Activated gamma-delta T cell treated with Interleukin-2 at 50 U/mL for 16 hours (primary cell): ENCODE results near the gene SIAE.

Source experiments
- DNase-seq: peaks from one replicate; pipeline ENCODE4 v3.0.0-alpha.2; 2020

The SIAE gene

DNA sequence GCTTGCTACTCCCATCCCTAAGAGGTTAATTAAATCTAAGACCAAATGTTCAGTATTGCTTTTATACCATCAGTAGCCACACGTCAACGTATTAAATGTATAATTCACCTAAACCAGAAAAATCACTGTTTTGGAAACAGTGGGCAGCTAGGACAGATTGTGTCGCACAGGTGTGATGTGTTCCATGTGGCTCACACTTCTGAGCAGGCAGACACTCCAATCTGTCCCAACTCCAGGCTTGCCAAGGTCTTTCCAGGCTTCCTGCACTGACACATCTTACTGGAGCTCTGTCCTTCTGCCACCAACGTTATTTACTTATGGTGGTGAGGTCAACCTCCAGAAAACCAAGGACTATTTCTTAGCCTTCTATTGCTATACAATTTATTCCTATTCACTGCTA, 11.4 kb downstream of the SIAE start:
- no peak for DNase-seq

DNA sequence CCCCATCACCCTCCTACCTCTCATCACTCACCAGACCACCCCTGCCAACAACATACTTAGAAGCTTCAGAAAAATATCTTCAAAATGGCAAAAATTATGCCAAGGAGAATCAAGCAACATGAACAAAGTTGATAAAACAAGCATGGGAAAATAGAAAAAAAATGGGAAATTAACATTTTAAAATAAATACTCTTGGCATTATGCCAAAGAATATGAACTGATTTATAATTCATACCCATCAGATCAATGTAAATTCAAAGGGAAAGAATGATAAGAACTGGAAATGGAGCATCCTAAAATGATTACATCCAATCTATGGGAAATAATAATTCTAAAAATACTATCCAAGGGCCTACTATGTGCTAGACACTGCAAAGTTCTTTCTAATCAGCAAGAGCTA, 12.0 kb downstream of the SIAE start:
- no peak for DNase-seq

DNA sequence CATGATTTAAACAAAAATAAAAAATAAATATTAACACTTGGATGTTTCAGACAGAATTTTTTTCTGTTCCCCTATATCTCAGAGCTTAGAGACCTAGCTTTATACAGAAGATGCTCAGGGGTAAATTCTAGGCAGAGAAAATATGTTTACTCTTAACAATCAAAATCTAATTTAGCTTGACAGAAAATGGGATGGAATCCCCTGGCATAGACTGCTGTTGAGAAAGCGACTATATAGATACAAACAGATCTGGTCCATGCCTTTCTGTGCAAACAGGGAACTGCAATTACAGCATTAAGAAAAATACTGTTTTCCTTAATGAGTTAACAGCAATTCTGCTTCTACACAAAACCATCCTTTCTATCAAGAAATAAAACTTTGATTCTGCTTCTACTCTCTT, 14.6 kb downstream of the SIAE start:
- DNase-seq: no peak

DNA sequence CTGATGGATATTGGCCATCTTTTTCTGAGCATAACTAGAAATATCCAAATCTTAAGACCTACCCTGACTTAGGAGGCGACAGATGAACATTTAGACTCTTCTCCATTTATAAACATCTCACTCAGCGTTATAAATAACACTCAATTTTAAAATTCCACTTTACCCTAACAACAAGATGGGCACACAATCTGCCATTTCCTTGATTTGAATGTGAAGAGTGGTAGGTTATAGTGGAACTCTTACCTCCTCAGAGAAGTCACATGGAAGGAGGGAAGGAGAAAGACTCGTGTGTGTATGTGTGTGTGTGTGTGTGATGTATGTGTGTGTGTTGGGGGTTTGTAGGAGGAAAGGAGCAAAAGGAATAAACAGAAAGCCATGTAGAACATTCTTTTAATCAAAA, 15.0 kb downstream of the SIAE start:
- DNase-seq: no peak

DNA sequence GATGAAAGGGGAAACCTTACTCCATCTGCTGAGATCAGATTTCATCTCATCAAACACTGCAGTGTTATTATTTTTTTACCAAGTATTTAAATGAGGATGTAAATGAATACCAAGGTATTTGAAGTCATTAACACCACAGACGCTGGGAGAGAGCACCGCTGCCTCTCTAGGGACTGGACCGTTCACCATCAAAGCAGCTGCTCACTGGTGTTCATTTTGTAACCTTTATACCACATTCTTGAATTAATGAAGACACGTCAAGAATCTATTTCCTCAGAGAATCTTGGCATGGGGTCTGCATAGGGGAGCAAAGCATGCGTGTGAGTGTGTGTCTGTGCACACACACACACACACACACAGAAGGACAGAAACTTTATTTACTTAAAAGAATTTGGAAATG, 15.6 kb downstream of the SIAE start:
- DNase-seq: no peak

DNA sequence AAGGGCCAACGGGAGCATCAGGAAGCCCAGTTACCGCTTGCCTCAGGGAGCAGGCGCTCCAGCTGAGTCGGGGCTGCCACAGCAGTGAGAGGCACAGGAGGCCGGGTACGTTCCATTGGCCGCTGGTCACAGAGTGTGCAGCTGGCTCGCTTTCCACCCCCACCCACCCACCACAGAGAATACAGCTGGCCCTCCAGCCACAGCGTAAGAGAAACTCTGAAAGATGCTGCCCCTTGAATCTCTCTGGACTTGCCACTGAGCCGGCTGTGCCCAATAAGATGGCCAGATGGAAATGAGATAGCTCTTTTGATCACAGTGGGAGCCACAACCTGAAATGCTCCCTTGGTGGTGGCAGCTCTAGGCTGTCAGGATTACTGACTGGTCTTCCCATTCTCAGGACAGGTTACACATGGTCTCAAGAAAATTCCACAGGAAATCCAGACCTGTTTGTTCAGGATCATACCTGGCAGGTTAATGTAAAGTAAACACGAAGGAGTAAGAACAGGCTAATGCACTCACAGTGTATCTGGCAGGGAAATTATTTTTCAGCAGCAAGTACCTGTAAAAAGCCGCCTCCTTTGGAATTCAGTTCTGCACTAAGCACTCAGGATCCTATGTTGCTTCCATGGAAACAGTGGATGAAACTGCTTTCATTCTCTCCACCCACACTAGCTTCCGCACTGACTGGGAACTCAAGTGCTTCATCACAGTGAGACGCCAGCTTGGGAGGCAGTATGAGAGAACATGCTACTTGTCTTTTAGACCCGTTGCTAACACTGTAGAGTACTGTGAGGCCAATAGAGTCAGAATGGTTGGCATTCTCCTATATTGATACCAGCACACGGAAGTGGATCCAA, 16.5 kb downstream of the SIAE start:
- no peak for DNase-seq

DNA sequence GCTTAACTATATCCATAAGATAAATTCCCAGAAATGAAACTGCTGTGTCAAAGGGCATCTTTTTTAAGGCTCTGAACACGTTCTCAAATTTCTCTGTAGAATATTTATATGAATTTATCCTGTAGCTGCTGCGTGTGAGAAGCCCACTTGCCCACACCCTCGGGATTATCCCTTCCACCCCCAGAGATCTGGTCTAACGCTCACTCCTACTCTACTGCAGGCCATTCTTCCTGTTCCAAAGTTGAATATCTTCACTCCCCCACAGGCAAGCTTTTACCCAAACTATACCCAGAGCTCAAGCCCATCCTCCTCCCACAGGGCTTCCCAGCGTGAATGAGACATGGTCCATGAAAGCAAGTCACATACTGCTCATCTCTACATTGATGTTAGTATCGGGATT, 24.9 kb downstream of the SIAE start:
- DNase-seq: no peak

DNA sequence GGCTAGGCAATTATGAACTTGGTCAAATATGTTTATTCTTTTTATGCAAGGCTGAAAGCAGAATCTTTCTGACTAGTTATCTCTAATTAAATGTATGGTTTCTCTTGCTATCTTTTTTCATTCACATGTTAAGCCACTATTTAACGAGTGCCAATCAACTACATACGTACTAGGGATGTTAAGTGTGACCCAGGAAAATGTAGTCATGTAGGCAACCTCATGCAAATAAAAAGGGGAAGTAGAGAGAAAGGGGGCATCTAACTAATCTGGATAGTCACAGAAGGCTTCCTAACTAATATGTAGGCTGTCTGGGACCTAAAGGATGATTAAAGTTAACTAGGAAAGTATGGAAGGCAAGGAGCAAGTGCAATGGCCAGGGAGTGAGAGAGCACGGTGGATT, 27.4 kb downstream of the SIAE start:
- DNase-seq: no peak

DNA sequence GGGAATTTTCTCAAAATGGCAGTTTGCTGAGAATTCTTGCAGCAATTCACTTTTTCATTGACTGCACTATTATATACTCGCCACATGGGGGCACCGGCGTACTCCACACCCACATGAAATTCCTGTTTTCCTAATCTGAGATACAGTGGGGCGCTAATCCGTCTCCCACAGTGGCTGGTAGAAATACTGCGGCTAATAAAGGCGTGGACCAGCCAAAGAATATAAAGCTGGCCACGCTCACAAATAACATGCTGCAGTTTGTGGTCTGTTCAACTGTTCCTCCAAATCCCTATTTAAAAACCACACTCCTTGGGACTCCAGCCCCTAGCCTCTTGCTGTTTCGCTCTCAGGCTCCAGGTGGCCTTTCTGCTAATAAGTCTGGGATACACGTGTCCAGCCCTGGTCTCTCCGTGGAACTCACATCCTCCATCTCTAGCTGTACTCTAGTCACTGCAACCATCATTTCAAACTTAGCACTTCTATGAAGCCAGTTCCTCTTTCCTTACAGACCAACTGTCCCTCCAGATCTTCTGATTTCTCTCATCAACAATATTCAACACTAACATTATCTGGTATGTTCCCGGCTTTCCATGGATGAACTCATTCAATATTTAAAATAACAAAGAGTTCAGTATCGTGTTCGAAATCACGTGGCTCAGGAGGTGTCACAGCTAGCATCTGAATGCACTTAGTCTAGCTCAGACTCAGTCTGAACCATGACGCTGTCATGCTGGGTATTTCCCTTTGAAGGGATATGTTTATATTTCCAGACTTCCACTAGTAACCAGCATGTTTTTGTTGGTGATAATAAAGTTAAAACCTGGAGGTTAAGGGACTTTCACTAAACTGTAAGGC, 28.9 kb downstream of the SIAE start:
- no peak for DNase-seq

DNA sequence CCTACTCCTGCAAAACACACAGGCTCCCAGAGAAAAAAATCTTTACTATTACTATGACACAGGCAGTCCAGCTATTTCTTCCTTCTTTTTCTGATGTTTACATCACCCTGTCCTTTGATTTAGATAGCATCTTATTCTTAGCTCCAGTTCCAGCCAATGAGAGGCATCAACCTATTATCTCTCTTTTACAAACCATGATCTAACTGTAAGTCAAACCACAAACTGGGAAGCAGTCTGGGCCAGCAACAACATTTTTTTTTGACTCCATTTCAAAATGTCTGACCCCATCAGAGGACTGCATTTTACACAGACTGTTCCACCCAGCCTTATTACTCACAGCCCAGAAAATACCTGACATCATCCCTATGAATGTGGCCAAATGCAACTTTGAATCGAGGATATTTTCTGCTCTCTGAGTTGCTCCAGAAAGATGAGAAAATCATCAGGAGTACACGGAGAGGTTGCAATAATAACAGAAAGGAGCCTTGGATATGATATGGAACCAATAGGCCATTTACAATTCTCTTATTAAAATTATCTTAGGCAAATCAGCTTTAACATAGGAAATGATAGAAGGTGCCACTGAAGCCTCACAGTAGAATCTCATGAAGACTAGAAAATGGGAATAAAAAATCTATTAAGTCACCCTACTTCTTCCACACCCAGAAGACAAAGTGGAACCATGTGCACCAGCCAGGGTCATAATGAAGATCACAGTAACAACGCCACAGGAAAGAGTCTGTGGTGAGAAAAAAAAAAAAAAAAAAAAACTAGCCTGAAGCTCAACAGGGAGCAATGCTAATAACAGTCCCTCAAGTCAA, 29.7 kb downstream of the SIAE start:
- no peak for DNase-seq

DNA sequence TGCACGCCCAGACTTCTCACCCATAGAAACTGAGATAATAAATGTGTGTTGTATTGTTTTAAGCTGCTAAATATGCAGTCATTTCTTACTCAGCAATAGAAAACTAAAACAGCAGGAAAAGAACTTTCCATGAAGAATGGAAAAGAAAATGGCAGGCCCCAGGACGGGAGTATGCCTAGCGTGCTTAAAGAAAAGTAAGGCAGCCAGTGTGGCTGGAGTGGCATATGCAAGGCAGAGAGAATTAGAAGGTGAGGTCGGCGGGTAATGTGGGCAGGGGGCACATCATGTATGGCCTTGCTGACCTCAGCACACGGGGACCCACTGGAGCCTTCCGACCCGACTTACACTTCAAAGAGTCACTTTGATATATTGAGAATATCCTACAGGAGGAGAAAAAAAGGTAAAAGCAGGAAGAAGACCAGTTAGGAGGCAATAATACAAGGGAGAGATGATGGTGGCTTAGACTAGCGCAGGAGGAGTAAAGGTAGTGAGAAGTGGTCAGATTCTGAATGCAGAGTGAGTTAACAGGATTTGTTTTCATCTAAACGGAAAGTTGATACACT, 30.4 kb downstream of the SIAE start:
- no peak for DNase-seq

DNA sequence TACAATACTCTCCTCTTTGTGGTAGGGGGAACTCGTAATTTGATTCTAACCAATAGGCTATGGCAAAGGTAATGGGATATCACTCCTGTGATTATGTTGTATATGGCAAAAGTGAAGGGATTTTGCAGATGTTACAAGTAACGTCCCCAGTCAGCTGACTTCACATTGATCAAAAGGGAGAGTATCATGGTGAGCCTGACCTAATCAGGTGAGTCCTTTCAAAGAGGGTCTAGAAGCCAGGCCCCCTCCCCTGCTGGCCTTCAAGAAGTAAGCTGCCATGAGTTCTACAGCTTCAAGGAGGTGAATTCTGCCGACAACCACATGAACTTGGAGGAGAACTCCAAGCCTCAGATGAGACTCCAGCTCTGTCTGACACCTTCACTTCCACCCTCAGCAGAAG, 30.9 kb downstream of the SIAE start:
- DNase-seq: no peak

DNA sequence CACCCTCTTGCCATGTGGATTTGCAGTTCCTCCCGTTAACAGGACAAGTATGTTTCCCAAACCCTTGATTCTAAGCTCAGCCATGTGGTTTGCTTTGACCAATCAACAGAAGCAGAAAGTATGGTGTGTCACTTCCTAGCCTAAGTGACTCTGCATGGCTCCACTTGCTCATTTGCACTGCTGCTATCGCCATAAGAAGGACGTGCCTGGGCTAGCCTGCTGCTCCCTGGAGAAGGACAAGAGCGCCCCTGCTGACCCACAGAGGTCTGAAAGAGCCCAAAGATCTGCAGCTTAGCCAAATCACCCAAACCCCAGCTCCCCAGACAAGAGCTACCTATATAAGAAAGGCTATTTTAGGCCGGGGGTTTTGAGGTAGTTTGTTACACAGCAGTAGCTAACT, 32.9 kb downstream of the SIAE start:
- no peak for DNase-seq

DNA sequence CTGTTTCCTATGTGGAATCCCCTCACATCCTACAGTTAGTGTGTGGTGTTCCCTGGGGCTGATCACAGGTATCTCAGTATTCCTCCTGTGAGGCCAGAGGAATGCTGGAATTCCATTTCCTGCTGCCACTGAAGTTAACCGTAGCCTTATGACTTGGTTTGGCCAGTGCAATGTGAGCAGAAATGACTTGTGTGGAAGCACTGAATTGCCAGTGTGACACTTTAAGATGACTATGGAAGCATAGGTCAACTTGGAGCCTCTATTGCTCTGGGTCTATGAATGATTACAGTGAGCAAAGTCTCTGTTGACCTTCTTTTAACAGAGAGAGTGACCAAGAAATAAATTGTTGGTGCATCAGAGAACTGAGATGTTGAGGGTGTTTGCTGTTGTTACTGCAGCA, 34.4 kb downstream of the SIAE start:
- DNase-seq: no peak

DNA sequence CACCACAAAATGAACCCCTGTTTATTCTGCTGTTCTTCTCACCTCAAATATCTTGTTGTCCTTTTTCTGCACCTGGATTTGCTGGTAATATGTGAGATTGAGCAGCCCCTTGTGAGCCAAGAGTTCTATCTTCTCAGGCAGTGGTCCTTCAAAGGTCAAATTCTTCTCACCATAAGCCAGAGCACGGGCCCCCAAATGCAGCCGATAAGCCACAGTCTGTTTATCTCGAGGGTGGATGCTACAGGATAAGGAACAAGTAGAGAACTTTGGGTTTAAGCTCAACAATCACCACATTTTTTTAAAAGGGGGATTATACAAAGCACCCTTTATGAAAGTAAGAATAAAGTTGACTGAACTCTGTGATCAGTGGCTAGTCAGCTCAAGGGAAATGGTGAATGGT, 35.0 kb downstream of the SIAE start:
- no peak for DNase-seq

DNA sequence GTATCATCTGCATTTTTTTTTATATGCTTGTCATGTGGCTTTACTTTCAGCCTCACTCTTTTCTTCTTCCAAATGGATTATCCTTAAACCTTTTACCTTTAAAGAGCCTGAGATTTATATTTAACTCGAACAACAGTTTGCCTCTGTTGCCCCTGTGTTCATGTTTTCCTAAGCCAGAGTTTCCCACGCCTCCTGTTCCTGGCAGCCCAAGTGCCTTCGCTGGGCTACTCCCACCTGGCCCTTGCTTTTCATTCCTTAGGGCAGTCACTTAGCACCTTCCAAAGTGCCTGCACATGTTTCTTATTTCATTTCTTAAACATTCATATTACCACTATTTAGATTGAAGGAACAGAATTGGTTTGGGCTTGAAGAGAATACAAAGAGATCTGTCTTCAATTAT, 37.6 kb downstream of the SIAE start:
- DNase-seq: no peak

DNA sequence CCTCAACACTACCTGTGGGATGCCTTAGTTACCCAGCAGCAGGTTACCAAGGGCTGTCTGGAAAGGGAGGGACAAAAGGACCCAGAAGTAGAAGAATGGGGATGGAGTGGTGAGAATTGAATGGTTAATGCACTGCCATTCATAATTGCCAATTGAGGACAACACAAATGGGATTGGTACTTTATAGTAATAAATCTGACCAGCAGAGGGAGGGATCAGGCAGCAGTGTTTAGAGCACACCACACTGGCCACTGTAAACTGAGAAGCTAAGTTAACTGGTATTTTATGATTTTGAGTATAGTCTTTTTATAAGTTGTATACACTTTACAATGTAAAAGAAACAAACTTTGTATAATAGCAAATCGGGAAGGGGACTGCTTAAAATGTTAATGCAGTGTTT, 40.2 kb downstream of the SIAE start:
- no peak for DNase-seq

DNA sequence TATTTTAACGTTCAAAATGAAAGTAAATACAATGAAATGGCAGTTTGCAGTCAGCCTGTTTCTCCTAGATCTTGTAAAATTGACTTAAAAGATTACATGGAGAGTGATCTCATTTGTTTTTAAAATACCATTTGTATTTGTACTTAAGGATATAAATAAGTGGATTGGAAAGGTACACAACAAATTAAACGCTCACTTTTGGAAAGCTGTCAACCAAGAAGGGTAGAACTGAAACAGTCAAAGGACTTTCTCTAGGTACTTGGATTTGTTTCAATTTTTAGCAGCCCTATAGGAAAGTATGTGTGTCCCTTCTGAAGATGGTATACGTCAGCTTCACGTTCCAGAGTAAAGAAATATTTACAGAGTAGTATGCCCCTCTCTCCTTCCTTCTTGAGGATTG, 43.6 kb downstream of the SIAE start:
- DNase-seq: no peak

DNA sequence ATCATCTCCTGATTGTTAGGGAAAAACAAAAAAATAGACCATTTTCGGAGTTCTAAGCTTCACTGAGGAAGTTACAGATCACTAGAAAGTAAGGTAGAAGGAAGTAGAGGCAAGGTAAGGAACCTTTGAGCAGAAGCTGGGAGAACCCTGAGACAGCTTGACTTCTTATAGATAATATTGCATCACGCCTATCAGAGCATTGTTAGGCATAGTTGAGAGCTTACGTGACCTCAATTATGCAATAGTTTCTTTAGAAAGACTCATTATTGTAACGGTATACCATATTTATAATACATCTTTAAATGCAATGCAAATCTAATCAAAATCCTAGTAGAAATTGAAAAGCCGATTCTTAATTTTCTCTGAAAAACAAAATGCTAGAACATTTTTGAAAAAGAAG, 46.0 kb downstream of the SIAE start:
- no peak for DNase-seq

DNA sequence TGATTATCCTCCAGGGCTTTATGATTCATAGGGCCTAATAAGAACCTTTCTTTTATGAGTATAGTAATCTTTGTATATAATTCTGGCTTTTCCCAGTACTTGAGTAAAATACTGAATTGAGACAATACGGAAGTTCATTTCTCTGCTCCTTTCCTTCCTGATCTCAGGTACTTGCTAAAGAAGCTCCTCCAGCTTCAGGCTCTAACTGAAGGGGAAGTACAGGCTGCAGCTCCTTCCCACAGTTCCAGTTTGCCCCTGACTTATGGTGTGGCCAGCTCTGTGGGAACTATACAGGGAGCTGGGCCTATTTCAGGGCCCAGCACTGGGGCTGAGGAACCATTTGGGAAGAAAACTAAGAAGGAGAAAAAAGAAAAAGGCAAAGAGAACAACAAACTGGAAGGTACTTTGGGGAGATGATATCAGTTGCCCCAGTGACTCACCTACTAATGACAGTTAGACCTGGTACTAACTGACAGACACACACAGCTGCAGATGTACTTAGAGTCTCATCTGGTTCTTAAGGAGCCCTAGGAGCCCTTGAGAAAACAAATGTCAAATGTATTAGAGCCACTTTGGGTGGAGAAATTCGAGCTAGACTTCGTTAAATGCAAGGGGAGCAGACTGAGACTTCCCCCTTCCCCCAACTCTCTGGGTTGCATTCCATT, 47.9 kb downstream of the SIAE start:
- no peak for DNase-seq

DNA sequence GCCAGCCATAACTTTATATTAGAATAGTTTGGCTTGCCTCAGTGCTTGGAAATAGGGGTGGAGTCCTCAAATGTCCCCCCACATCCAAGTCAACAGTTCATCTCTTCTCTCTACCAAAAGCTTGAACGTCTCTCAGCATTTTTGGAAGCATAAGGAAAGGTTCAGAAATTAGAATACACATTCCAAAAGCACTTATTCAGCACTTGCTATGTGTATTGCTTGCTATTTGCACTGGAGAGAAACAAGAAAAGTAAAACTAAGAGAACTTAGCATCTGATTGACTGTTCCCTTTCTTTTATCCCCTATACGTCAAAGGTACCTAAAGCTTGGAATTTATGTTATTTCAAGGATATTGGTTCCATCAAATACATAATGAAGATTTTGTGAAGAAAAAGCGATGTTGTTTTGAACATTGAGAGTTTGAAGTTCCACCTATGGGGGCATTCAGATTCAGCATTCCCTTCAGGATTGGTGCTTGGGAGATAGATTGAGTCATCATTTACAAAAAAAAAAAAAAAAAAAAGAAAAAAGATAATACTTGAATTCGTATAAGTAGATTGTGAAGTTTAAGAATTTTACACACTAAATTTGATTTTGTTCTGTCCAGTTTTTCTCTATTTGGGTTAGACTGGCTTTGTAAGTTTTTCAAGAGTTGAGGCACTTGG, 49.5 kb downstream of the SIAE start:
- DNase-seq: no peak
